Smooth muscle cell (in vitro differentiated cells): ENCODE data around the gene NXPE2. TPM values are rescaled to one million over a fixed set of nuclear protein-coding genes. Genes with fewer than 3 reads are reported as not detected.

Experiments used
- DNase-seq: peaks from one replicate; lab custom pipeline; 2025; ENCODE audit not compliant: unreplicated experiment; lab: John Stamatoyannopoulos, UW
- H2AFZ ChIP-seq: fragments of 200-600 bp; sonication (generic); 2 replicates; pipeline ENCODE4 v1.6.0; 2016; ENCODE audit warnings: antibody characterized with exemption, low read depth, mild to moderate bottlenecking
- H3F3A ChIP-seq: fragments of 200-600 bp; sonication (generic); 2 replicates; pipeline ENCODE4 v1.6.0; 2017; ENCODE audit warnings: antibody characterized with exemption, low read depth
- H3K27ac ChIP-seq: fragments of 200-600 bp; sonication (generic); 2 replicates; pipeline ENCODE4 v1.5.1; 2016; ENCODE audit warnings: low read depth, mild to moderate bottlenecking
- H3K27me3 ChIP-seq: fragments of 200-600 bp; sonication (generic); 2 replicates; pipeline ENCODE4 v1.6.1; 2016; ENCODE audit warnings: low read depth, mild to moderate bottlenecking
- H3K36me3 ChIP-seq: fragments of 200-600 bp; sonication (generic); 2 replicates; pipeline ENCODE4 v1.5.1; 2016; ENCODE audit warnings: low read depth
- H3K4me1 ChIP-seq: fragments of 200-600 bp; sonication (generic); 2 replicates; pipeline ENCODE4 v1.5.1; 2016; ENCODE audit warnings: low read depth
- H3K4me2 ChIP-seq: fragments of 200-600 bp; sonication (generic); 2 replicates; pipeline ENCODE4 v1.6.0; 2016; ENCODE audit warnings: mild to moderate bottlenecking
- H3K4me3 ChIP-seq: fragments of 200-600 bp; sonication (generic); 2 replicates; pipeline ENCODE4 v1.5.1; 2016; ENCODE audit warnings: mild to moderate bottlenecking
- H3K79me2 ChIP-seq: fragments of 200-600 bp; sonication (generic); 2 replicates; pipeline ENCODE4 v1.6.0; 2016; ENCODE audit warnings: low read depth, mild to moderate bottlenecking
- H3K9ac ChIP-seq: fragments of 200-600 bp; sonication (generic); 2 replicates; pipeline ENCODE4 v1.6.0; 2016; ENCODE audit warnings: low read depth
- H3K9me3 ChIP-seq: fragments of 200-600 bp; sonication (generic); replicated peaks from 2 replicates; pipeline ENCODE4 v1.5.1; 2016; ENCODE audit warnings: low read depth
- H4K20me1 ChIP-seq: fragments of 200-600 bp; sonication (generic); 2 replicates; pipeline ENCODE4 v1.6.0; 2016; ENCODE audit warnings: low read depth
- WGBS: methylation state at CpG from one replicate; pipeline ENCODE4 v1.1.7; 2016; ENCODE audit warnings: low lambda C conversion rate; 5-methylcytosine and 5-hydroxymethylcytosine counted together
- polyA plus RNA-seq: library from polyadenylated mRNA; unstranded; fragments of >200 nt; fragmentation: Nextera tagmentation; extraction: Ambion mirVana; gene quantifications from 2 replicates; pipeline ENCODE4 v1.2.1, GENCODE V29; 2016
- total RNA-seq: library from RNA; depleted of rRNA; stranded (reverse); fragments of >200 nt; gene quantifications from 2 replicates; pipeline ENCODE4 v1.2.3, GENCODE V29; 2014
- TF ChIP-seq, protein P1 (sequence below): fragments of 200-600 bp; sonication (generic); IDR thresholded peaks from 2 replicates; pipeline ENCODE4 v1.5.1; 2017; ENCODE audit warnings: borderline replicate concordance, mild to moderate bottlenecking, antibody characterized with exemption; ENCODE audit not compliant: insufficient read depth, poor library complexity, severe bottlenecking

The NXPE2 gene
- total and polyA plus RNA-seq, 2 experiments from 2014 or later: 0.08 to 0.31 TPM

- no peaks in the 10 kb centered on the region for H3K4me1 ChIP-seq
- H3K27me3 ChIP-seq: no peaks in the 10 kb centered on the region
- H3K9ac ChIP-seq: no peak overlapping the region
- no peaks in the 10 kb centered on the region for H3K79me2 ChIP-seq
- H3K27ac ChIP-seq: no peak overlapping the region
- H3K36me3 ChIP-seq: peaks cover 3% of the 10 kb centered on the region
- DNase-seq: no peak
- TF ChIP-seq, protein P1, sequence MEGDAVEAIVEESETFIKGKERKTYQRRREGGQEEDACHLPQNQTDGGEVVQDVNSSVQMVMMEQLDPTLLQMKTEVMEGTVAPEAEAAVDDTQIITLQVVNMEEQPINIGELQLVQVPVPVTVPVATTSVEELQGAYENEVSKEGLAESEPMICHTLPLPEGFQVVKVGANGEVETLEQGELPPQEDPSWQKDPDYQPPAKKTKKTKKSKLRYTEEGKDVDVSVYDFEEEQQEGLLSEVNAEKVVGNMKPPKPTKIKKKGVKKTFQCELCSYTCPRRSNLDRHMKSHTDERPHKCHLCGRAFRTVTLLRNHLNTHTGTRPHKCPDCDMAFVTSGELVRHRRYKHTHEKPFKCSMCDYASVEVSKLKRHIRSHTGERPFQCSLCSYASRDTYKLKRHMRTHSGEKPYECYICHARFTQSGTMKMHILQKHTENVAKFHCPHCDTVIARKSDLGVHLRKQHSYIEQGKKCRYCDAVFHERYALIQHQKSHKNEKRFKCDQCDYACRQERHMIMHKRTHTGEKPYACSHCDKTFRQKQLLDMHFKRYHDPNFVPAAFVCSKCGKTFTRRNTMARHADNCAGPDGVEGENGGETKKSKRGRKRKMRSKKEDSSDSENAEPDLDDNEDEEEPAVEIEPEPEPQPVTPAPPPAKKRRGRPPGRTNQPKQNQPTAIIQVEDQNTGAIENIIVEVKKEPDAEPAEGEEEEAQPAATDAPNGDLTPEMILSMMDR: no peak
- no peak overlapping the region for H2AFZ ChIP-seq
- peaks cover 4% of the 10 kb centered on the region for H3K9me3 ChIP-seq
- H3K4me2 ChIP-seq: no peak overlapping the region
- H4K20me1 ChIP-seq: no peaks in the 10 kb centered on the region
- no peak overlapping the region for H3K4me3 ChIP-seq
- no peaks in the 10 kb centered on the region for H3F3A ChIP-seq
Observed at GRCh38 chr11:114684636-114685035, 6.3 kb downstream of the NXPE2 start.

GRCh38 chr11:114685097-114685496, 6.8 kb downstream of the NXPE2 start:
- WGBS: 85% methylated on average over 1 of the region's 1 CpG
- DNase-seq: no peak

DNA sequence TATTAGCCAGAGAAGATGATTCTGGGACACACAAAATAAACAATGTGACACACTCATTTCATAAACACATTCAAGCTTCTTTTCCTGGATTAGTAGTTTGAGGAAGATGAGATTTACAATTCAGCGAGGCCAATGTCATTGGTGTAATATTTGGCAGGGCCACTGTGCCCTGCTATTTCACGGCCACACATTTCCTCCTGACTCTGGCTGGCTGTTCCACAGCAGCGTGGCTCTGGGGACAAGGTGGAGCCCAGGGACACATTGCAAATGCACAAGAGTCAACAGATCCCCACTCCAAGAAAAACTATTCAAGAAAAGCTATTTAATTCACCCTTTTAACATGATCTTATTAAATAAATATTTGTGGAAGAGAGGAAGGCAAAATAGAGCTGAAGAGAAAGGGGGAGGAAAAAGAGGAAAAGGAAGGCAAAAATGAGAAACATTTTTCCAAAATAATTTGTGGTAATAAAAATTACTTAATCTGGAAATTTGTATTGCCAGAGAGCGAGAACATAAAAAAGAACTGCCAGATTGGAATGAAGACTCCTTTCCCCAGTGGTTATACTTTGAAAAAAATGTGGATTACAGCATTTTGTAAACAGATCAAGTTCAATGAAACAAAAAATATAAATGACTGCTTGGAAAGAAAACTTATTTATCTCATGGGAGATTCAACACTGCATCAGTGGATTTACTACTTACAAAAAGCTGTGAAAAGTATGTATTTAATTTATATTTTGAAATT, 27.1 kb downstream of the NXPE2 start:
- Histone ChIP-seq H3K79me2 (no peaks in the 10 kb centered on the region), H3K36me3 (no peaks in the 10 kb centered on the region), H3K9ac (no peak overlapping the region), H3K4me3 (no peak overlapping the region), H3K9me3 (no peaks in the 10 kb centered on the region), H3K4me2 (no peak overlapping the region), H4K20me1 (no peaks in the 10 kb centered on the region), H3F3A (no peaks in the 10 kb centered on the region), H2AFZ (no peak overlapping the region), H3K27me3 (no peaks in the 10 kb centered on the region), H3K27ac (no peak overlapping the region), H3K4me1 (no peaks in the 10 kb centered on the region)
- no peak for DNase-seq
- TF ChIP-seq, protein P1: no peak
- WGBS: 71% methylated on average over 4 of the region's 4 CpGs

More at GRCh38 chr11:114685097-114685496, 6.8 kb downstream of the NXPE2 start:
- no peaks in the 10 kb centered on the region for H3F3A ChIP-seq
- no peaks in the 10 kb centered on the region for H4K20me1 ChIP-seq
- no peak overlapping the region for H3K4me2 ChIP-seq
- peaks cover 4% of the 10 kb centered on the region for H3K9me3 ChIP-seq
- H3K36me3 ChIP-seq: peaks cover 3% of the 10 kb centered on the region
- TF ChIP-seq, protein P1: no peak
- no peaks in the 10 kb centered on the region for H3K27me3 ChIP-seq
- no peaks in the 10 kb centered on the region for H3K4me1 ChIP-seq
- no peak overlapping the region for H3K4me3 ChIP-seq
- H3K79me2 ChIP-seq: no peaks in the 10 kb centered on the region
- H3K9ac ChIP-seq: no peak overlapping the region
- H2AFZ ChIP-seq: no peak overlapping the region
- no peak overlapping the region for H3K27ac ChIP-seq

DNA sequence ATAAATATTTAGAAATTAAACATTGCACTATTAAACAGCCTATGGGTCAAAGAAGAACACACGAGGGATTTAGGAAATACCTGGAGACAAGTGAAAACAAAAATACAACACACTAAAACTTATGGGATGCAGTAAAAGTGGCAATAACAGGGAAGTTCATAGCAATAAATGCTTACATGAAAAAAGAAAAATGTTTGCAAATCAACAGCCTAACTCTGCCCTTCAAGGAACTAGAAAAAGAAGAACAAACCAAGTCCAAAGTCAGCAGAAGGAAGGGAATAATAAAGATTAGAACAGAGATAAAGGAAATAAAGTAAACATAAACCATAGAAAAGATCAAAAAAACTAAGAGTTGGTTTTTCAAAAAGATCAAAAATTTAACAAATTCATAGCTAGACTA, 31.6 kb downstream of the NXPE2 start:
- H3K9ac ChIP-seq: no peak overlapping the region
- no peaks in the 10 kb centered on the region for H3K4me1 ChIP-seq
- H3F3A ChIP-seq: no peaks in the 10 kb centered on the region
- peaks cover 4% of the 10 kb centered on the region for H3K9me3 ChIP-seq
- H3K27ac ChIP-seq: no peak overlapping the region
- 92% methylated on average over 1 of the region's 1 CpG for WGBS
- no peak overlapping the region for H3K4me2 ChIP-seq
- TF ChIP-seq, protein P1: no peak
- no peaks in the 10 kb centered on the region for H3K79me2 ChIP-seq
- no peaks in the 10 kb centered on the region for H3K36me3 ChIP-seq
- no peak overlapping the region for H2AFZ ChIP-seq
- no peaks in the 10 kb centered on the region for H4K20me1 ChIP-seq
- H3K27me3 ChIP-seq: no peaks in the 10 kb centered on the region
- no peak overlapping the region for H3K4me3 ChIP-seq
- DNase-seq: no peak
